Measurements from ENCODE around the gene FBP2. TPM values are rescaled to one million over a fixed set of nuclear protein-coding genes. Genes with fewer than 3 reads are reported as not detected.

Gene FBP2
- total and polyA plus RNA-seq, 2 of the 8 experiments (the other 6 are each of a cell fraction or from before 2014, with no cell fraction given), result not detected

DNA sequence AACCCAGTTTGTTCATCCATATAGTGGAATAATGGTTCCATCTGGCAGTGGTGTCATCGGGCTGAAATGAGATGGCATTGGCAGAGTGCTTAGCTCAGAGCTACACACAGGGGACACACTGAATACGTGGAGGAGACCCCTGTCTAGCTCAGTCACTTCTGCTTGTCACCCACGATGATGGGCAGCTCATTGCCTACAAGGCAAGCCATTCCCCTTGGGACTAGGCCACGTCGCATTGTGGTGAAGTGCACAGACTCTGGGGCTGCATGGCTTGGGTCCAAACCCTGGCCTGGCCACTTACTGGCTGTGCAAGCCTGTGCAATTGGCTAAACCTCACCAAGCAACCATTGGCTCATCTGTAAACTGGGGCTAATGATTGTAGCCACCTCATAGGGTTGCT is 48.9 kb upstream of the FBP2 start (continued):
- TF ChIP-seq, protein P1, sequence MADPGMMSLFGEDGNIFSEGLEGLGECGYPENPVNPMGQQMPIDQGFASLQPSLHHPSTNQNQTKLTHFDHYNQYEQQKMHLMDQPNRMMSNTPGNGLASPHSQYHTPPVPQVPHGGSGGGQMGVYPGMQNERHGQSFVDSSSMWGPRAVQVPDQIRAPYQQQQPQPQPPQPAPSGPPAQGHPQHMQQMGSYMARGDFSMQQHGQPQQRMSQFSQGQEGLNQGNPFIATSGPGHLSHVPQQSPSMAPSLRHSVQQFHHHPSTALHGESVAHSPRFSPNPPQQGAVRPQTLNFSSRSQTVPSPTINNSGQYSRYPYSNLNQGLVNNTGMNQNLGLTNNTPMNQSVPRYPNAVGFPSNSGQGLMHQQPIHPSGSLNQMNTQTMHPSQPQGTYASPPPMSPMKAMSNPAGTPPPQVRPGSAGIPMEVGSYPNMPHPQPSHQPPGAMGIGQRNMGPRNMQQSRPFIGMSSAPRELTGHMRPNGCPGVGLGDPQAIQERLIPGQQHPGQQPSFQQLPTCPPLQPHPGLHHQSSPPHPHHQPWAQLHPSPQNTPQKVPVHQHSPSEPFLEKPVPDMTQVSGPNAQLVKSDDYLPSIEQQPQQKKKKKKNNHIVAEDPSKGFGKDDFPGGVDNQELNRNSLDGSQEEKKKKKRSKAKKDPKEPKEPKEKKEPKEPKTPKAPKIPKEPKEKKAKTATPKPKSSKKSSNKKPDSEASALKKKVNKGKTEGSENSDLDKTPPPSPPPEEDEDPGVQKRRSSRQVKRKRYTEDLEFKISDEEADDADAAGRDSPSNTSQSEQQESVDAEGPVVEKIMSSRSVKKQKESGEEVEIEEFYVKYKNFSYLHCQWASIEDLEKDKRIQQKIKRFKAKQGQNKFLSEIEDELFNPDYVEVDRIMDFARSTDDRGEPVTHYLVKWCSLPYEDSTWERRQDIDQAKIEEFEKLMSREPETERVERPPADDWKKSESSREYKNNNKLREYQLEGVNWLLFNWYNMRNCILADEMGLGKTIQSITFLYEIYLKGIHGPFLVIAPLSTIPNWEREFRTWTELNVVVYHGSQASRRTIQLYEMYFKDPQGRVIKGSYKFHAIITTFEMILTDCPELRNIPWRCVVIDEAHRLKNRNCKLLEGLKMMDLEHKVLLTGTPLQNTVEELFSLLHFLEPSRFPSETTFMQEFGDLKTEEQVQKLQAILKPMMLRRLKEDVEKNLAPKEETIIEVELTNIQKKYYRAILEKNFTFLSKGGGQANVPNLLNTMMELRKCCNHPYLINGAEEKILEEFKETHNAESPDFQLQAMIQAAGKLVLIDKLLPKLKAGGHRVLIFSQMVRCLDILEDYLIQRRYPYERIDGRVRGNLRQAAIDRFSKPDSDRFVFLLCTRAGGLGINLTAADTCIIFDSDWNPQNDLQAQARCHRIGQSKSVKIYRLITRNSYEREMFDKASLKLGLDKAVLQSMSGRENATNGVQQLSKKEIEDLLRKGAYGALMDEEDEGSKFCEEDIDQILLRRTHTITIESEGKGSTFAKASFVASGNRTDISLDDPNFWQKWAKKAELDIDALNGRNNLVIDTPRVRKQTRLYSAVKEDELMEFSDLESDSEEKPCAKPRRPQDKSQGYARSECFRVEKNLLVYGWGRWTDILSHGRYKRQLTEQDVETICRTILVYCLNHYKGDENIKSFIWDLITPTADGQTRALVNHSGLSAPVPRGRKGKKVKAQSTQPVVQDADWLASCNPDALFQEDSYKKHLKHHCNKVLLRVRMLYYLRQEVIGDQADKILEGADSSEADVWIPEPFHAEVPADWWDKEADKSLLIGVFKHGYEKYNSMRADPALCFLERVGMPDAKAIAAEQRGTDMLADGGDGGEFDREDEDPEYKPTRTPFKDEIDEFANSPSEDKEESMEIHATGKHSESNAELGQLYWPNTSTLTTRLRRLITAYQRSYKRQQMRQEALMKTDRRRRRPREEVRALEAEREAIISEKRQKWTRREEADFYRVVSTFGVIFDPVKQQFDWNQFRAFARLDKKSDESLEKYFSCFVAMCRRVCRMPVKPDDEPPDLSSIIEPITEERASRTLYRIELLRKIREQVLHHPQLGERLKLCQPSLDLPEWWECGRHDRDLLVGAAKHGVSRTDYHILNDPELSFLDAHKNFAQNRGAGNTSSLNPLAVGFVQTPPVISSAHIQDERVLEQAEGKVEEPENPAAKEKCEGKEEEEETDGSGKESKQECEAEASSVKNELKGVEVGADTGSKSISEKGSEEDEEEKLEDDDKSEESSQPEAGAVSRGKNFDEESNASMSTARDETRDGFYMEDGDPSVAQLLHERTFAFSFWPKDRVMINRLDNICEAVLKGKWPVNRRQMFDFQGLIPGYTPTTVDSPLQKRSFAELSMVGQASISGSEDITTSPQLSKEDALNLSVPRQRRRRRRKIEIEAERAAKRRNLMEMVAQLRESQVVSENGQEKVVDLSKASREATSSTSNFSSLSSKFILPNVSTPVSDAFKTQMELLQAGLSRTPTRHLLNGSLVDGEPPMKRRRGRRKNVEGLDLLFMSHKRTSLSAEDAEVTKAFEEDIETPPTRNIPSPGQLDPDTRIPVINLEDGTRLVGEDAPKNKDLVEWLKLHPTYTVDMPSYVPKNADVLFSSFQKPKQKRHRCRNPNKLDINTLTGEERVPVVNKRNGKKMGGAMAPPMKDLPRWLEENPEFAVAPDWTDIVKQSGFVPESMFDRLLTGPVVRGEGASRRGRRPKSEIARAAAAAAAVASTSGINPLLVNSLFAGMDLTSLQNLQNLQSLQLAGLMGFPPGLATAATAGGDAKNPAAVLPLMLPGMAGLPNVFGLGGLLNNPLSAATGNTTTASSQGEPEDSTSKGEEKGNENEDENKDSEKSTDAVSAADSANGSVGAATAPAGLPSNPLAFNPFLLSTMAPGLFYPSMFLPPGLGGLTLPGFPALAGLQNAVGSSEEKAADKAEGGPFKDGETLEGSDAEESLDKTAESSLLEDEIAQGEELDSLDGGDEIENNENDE (IDR thresholded peaks at IDR 0.05; ENCODE audit: insufficient replicate concordance, low read length), result no peak
- TF ChIP-seq BCL11A (IDR thresholded peaks at IDR 0.05; ENCODE audit: low read depth in 2 of 2, low read length in 2 of 2), result no peak
- TF ChIP-seq, protein P2, sequence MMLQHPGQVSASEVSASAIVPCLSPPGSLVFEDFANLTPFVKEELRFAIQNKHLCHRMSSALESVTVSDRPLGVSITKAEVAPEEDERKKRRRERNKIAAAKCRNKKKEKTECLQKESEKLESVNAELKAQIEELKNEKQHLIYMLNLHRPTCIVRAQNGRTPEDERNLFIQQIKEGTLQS (IDR thresholded peaks at IDR 0.05; ENCODE audit: insufficient read depth, low read depth, low read length), result no peak
- no peak for TF ChIP-seq SIN3A (conservative IDR thresholded peaks at IDR 0.05 in 1 of 2, IDR thresholded peaks at IDR 0.05 in 1 of 2; ENCODE audit: low read depth in 1 of 2, low read length in 2 of 2)
- TF ChIP-seq SAP30 (IDR thresholded peaks at IDR 0.05; ENCODE audit: insufficient read depth, insufficient replicate concordance, low read length), result no peak

Measured in H1 (cell line).